GM19397 (cell line): ENCODE data around the gene TFF3.

Experiments used
- ATAC-seq: cut with Tn5 transposase; IDR thresholded peaks from one replicate; pipeline ENCODE4 v1.9.1; 2021; ENCODE audit warnings: mild to moderate bottlenecking, moderate library complexity; ENCODE audit not compliant: unreplicated experiment

TFF3 gene

GRCh38 chr21:42291751-42292562 lies 23.3 kb downstream of the TFF3 start:
- no peak for ATAC-seq

DNA sequence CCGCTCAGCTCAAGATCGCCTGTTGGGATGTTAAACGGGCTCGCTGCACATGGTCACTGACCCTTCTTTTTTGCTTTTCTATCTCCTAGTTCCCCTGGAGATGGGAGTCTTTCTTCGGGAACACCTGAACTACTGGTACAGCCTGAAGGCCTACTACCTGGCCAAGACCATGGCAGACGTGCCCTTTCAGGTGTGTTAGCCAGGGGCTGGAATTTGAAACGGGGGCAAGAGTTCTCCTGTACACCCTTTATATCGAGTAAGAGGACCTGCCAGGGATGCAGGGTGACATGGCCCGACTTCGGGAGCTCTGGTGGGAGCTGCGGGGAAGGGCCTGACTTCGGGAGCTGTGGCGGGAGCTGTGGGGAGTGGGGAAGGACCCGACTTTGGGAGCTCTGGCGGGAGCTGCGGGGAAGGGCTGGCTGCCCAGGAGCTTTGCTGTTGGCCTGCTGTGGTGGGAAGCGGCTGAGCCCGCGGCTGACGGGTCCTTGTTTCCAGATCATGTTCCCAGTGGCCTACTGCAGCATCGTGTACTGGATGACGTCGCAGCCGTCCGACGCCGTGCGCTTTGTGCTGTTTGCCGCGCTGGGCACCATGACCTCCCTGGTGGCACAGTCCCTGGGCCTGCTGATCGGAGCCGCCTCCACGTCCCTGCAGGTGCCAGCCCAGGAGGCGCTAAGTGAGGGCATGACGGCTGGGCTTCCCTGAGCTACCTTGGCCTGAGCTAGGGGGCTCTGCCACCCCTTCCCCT lies 24.0 kb downstream of the TFF3 start:
- ATAC-seq, result no peak

GRCh38 chr21:42290505-42290904 lies 24.7 kb downstream of the TFF3 start:
- no peak for ATAC-seq

GRCh38 chr21:42289926-42290325 lies 25.3 kb downstream of the TFF3 start:
- ATAC-seq, result no peak

GRCh38 chr21:42288962-42289361 lies 26.2 kb downstream of the TFF3 start:
- ATAC-seq, result no peak

GRCh38 chr21:42287193-42288083 lies 27.8 kb downstream of the TFF3 start:
- no peak for ATAC-seq

DNA sequence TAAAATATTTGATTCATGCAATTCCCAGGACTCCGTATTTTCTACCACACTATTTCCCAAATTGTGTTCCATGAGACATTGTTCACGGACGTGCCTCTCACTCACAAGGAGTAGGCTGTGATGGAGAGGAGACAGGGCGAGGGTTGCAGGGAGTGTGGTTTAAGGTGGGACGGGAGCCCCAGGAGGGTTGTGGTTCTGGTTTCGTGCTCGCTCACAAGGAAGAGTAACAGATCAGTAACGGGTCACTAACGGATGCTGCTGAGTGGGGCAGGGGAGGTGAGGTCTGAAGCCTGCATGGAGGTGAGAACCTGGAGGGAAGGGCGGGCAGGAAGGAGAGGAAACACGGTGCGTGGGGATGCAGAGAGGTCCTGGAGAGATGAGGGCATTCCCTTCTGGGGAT lies 28.8 kb downstream of the TFF3 start:
- ATAC-seq, result no peak

DNA sequence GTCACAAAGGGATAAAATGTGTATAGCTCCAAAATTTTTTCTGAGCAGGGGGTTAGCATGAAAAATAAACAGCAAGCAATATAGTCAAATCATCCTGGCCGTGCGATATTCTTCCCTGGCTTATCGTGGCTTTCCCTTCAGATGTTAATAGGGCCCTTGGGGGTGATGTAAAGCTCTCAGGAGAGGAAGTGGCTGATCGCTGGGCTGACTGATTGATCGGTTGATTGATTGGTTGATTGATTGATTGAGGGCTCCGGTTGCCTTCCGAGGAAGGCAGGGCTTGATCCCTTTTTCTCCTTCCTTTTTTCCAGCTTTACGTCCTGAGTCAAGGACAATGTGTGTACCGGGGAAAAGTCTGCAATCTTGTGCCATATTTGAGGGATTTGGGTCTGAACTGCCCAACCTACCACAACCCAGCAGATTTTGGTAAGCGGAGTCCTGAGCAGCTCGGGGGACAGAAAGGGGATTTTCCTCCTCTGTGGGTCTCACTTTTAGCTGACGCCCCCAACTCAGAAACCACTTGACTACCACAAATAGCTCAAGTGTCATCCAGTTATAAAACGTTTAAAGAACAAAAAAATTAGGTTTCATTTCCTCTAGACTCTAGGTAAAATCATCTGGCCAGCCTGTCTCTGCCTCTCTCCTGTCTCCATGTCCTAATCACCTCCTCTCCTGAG lies 29.5 kb downstream of the TFF3 start:
- no peak for ATAC-seq

GRCh38 chr21:42282715-42283114 lies 32.5 kb downstream of the TFF3 start:
- no peak for ATAC-seq

DNA sequence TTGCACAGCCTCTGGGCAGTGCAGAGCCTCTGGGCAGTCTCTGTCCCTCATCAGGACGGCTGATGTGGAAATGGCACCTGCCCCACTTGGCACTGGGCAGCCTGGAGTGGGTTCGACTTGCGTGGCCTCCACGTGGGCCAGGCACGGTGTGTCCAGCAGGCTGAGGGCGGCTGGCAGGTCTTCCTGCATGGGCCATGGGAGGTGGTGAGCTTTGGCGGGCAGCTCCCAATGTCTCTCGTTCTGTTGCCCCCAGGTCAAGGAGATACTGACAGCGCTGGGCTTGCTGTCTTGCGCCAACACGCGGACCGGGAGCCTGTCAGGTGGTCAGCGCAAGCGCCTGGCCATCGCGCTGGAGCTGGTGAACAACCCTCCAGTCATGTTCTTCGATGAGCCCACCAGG lies 33.2 kb downstream of the TFF3 start:
- no peak for ATAC-seq

- ATAC-seq, result no peak
These were observed 34.0 kb downstream of the TFF3 start for GRCh38 chr21:42281181-42281680.

DNA sequence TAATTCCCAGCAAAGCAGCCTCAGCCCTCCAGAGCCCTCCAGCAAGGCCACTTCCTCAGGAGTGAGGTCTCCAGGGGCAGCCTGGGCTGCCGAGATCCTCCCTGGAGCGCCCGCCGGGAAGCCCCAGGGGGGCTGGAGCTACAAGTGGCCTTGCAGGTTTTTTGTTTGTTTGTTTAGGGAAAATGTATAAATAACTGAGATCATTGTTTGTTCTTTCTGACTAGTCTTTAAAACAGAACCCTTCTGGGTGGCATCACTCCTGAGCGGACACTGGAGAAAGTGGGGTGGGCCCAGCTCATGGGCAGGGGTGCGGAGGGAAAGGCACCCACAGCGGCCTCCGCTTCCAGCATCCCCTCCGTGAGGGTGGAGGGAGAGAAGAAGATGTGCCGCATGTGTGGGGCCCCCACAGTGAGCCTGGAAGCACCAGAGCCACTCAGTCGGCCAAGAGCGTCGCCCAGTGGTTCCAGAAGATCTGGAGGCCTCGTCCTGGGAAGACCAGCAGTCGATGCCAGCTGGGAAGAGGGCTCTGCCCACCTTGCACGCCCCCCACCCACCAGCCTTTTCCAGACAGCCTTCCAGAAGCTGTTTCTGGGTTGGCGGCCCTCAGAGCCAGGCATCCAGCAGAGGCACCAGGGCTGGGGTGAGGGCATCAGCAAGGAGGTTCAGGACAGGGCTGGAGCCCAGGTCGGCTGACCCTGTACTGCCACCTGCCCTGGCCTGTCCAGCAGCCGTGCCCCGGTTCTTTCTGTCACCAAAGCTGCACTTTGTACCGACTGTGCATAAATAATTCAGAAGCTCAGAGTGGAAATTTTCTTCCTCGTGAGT lies 34.6 kb downstream of the TFF3 start:
- no peak for ATAC-seq

DNA sequence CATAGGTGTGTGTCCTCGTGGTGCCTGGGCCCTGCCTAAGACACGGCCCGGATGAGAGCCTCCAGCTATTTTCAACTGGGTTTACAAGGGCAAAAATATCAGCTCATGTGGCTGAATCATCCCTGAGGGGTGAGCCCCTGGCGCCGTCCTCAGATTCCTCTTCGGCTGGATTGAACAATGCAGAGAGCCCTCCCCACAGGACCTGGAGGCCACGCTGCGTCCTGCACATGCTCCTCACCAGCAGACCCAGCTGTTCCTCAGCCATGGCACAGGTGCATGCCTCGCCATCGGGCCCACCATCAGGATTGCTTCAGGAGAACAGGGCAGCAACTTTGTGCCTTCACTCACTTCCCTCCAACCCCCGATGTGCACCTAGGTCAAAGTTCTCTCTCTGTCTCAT lies 35.3 kb downstream of the TFF3 start:
- no peak for ATAC-seq

DNA sequence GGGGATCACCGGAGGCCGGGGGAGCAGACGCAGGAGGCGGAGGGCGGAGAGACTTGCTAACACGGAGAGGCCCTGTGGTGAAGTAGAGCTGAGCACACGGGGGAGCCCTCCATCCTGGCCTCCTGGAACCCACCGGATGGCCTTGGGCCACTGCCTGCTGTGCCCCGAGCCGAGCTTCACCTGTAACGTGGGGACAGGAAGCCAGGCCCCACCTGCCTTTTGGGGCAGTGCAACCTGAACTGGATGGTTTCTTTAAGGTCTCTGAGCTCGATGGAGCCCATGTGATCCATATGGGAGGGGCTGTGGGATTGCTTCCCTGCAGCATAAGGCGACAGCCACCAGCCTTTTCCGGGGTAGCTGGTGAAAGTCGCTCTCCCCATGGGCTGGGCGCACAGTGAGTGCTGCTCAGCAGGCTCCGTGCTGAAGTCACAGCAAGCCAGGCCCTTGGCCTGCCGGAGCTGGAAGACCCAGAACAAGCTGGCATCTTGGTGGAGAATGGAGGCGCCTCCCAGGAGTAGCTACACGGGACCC lies 35.8 kb downstream of the TFF3 start:
- ATAC-seq, result no peak

GRCh38 chr21:42278451-42279149 lies 36.6 kb downstream of the TFF3 start:
- ATAC-seq, result no peak

- no peak for ATAC-seq
These were observed 37.6 kb downstream of the TFF3 start for GRCh38 chr21:42277593-42277992.

GRCh38 chr21:42276526-42277154 lies 38.6 kb downstream of the TFF3 start:
- no peak for ATAC-seq

DNA sequence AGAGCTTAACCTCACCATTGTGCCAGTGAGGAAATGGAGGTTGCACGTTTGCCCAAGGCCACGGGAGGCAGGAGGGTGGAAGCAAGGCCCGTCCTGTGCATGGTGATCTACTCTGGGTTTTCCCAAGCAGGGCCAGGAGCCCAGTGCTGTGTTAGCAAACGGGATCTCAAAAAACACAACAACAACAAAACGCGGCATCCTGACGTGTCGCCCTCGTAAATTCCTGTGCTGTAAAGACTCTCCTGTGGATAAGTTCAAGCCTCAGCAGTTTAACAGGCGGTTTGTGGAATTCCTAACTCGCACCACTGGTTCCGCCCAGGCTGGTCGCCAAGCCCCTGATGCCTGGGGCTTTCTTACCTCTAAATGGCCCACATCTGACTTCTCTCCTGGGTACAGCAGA lies 39.1 kb downstream of the TFF3 start:
- ATAC-seq, result no peak
